Sigmoid colon (tissue), 7 donors: ENCODE data around the gene TOX3. TPM values are rescaled to one million over a fixed set of nuclear protein-coding genes. Genes with fewer than 3 reads are reported as not detected.

Experiments
- DNase-seq: peaks from one replicate; pipeline ENCODE4 v3.0.0-alpha.2; 2019
- H3K27ac ChIP-seq, 4 donors: fragments of 200-600 bp; sonication (generic); one replicate each; pipeline ENCODE4 v1.5.1; 2016 to 2019; ENCODE audit warnings: mild to moderate bottlenecking in 1 of 4
- H3K27me3 ChIP-seq, 3 donors: fragments of 200-600 bp; sonication (generic); one replicate each; pipeline ENCODE4 v1.5.1; 2019; ENCODE audit warnings: mild to moderate bottlenecking in 1 of 3
- H3K36me3 ChIP-seq, 4 donors: fragments of 200-600 bp; sonication (generic); one replicate each; pipeline ENCODE4 v1.5.1; 2016 to 2019
- H3K4me1 ChIP-seq, 4 donors: fragments of 200-600 bp; sonication (generic); one replicate each; pipeline ENCODE4 v1.5.1; 2017 to 2019
- H3K4me3 ChIP-seq, 4 donors: fragments of 200-600 bp; sonication (generic); one replicate each; pipeline ENCODE4 v1.5.1; 2017 to 2019; ENCODE audit warnings: mild to moderate bottlenecking in 2 of 4, moderate library complexity in 1 of 4
- H3K9me3 ChIP-seq, 4 donors: fragments of 200-600 bp in 3 of 4; sonication (generic) in 3 of 4; one replicate each; pipeline versions ENCODE4 v1.5.1 to v1.6.1; 2013 to 2019
- CTCF ChIP-seq, 4 experiments: fragments of 450-650 bp in 3 of 4; fragments of 200-600 bp in 1 of 4; IDR thresholded peaks; one replicate each; pipeline ENCODE4 v1.5.1; 2016 to 2019; ENCODE audit warnings: antibody characterized with exemption in 4 of 4, mild to moderate bottlenecking in 3 of 4, moderate library complexity in 2 of 4
- EP300 ChIP-seq, 4 donors: sonication (generic); formaldehyde crosslinking; IDR thresholded peaks; one replicate each; pipeline ENCODE4 v1.6.1; 2017; ENCODE audit warnings: antibody characterized with exemption in 4 of 4
- POLR2A ChIP-seq, 2 donors: fragments of 450-650 bp; IDR thresholded peaks; one replicate each; pipeline ENCODE4 v1.6.1; 2016; ENCODE audit warnings: antibody characterized with exemption in 2 of 2, mild to moderate bottlenecking in 2 of 2, moderate library complexity in 2 of 2
- POLR2AphosphoS5 ChIP-seq, 4 donors: sonication (generic); formaldehyde crosslinking; IDR thresholded peaks; one replicate each; pipeline ENCODE4 v1.6.1; 2017; ENCODE audit warnings: antibody characterized with exemption in 4 of 4
- WGBS, 2 donors: extraction: QIAGEN DNeasy Blood & Tissue Kit; methylation state at CpG; one replicate each; pipeline ENCODE4 v1.1.7; 2013; 5-methylcytosine and 5-hydroxymethylcytosine counted together
- intact Hi-C: fragments of 100-400 bp; cut with DNase I; formaldehyde crosslinking; loops from one replicate; pipeline ENCODE4 v1.15.1; 2023
- polyA plus RNA-seq, 3 donors: library from polyadenylated mRNA; stranded (reverse); fragments of 200-250 nt; gene quantifications; one replicate each; pipeline ENCODE4 v1.2.3, GENCODE V29; 2013
- total RNA-seq, 4 donors: library from RNA; depleted of rRNA; stranded (reverse); fragments of >200 nt; gene quantifications; one replicate each; pipeline ENCODE4 v1.1.0, GENCODE V29; 2016
- donor health status: healthy with polysubstance abuse.
- donor health status: Bipolar disorder and iron deficiency.
- donor health status: healthy.

Gene TOX3
- total and polyA plus RNA-seq, 7 donors: 0.28 to 18.0 (median 7.1) TPM; not detected in 1

GRCh38 chr16:52497067-52497816 is 49.7 kb downstream of the TOX3 start:
- Histone ChIP-seq H3K4me1 (peaks cover 0 to 9% (median 7%) of the 10 kb centered on the region in 4 donors), H3K27ac (no peak overlapping the region), H3K27me3 (no peaks in the 10 kb centered on the region), H3K9me3 (no peaks in the 10 kb centered on the region), H3K4me3 (no peak overlapping the region), H3K36me3 (no peaks in the 10 kb centered on the region)
- no peak for DNase-seq
- WGBS, 2 donors: 12 to 52% methylated on average over 1 of the region's 1 CpG
- TF ChIP-seq POLR2A (IDR thresholded peaks at IDR 0.05) (no peak), EP300 (IDR thresholded peaks at IDR 0.05) (no peak), POLR2AphosphoS5 (IDR thresholded peaks at IDR 0.05) (no peak), CTCF (IDR thresholded peaks at IDR 0.05) (no peak)
- intact Hi-C loops: no loop called here

- WGBS, 2 donors: 16 to 65% methylated on average over 6 of the region's 6 CpGs
- H3K9me3 ChIP-seq: no peaks in the 10 kb centered on the region
- H3K4me1 ChIP-seq: peaks cover 0 to 9% (median 7%) of the 10 kb centered on the region in 4 donors
- no peak overlapping the region for H3K27ac ChIP-seq
- H3K27me3 ChIP-seq: no peaks in the 10 kb centered on the region
- H3K36me3 ChIP-seq: no peaks in the 10 kb centered on the region
- intact Hi-C loops: no loop called here
- H3K4me3 ChIP-seq: no peak overlapping the region
- TF ChIP-seq POLR2A (IDR thresholded peaks at IDR 0.05): no peak
- TF ChIP-seq POLR2AphosphoS5 (IDR thresholded peaks at IDR 0.05): no peak
- no peak for TF ChIP-seq EP300 (IDR thresholded peaks at IDR 0.05)
- no peak for TF ChIP-seq CTCF (IDR thresholded peaks at IDR 0.05)
- DNase-seq: no peak
Observed at GRCh38 chr16:52496051-52496876, 50.7 kb downstream of the TOX3 start.

- peaks cover 0 to 9% (median 7%) of the 10 kb centered on the region in 4 donors for H3K4me1 ChIP-seq
- no peak overlapping the region for H3K4me3 ChIP-seq
- 54 to 78% methylated on average over 3 of the region's 3 CpGs for WGBS, 2 donors
- intact Hi-C loops: no loop called here
- no peaks in the 10 kb centered on the region for H3K27me3 ChIP-seq
- no peaks in the 10 kb centered on the region for H3K9me3 ChIP-seq
- no peak for DNase-seq
- TF ChIP-seq POLR2AphosphoS5 (IDR thresholded peaks at IDR 0.05) (no peak), POLR2A (IDR thresholded peaks at IDR 0.05) (no peak), EP300 (IDR thresholded peaks at IDR 0.05) (no peak), CTCF (IDR thresholded peaks at IDR 0.05) (no peak)
- H3K27ac ChIP-seq: no peak overlapping the region
- no peaks in the 10 kb centered on the region for H3K36me3 ChIP-seq
Observed at GRCh38 chr16:52494621-52495020, 52.3 kb downstream of the TOX3 start.

GRCh38 chr16:52494145-52494544 is 52.8 kb downstream of the TOX3 start:
- no peak for DNase-seq
- Histone ChIP-seq H3K27ac (no peak overlapping the region), H3K27me3 (no peaks in the 10 kb centered on the region), H3K9me3 (no peaks in the 10 kb centered on the region), H3K4me1 (peaks cover 0 to 9% (median 7%) of the 10 kb centered on the region in 4 donors), H3K4me3 (no peak overlapping the region), H3K36me3 (no peaks in the 10 kb centered on the region)
- WGBS, 2 donors: 55 to 75% methylated on average over 4 of the region's 4 CpGs
- TF ChIP-seq POLR2AphosphoS5 (IDR thresholded peaks at IDR 0.05): no peak
- TF ChIP-seq POLR2A (IDR thresholded peaks at IDR 0.05): no peak
- no peak for TF ChIP-seq CTCF (IDR thresholded peaks at IDR 0.05)
- TF ChIP-seq EP300 (IDR thresholded peaks at IDR 0.05): no peak
- intact Hi-C loops: no loop called here
